Activated CD4-positive, alpha-beta T cell treated with anti-CD3 and anti-CD28 coated beads, Interleukin-2, amount 50 U/mL, for 24 hours (primary cell): ENCODE data around the gene DLX1.
"Not testable (repeated sequence)": the region's sequence is repeated elsewhere in the genome, so short reads cannot be mapped to it uniquely, and the experiment has no call there.

Source experiments
- DNase-seq, 2 donors: peaks; one replicate each; pipeline ENCODE4 v3.0.0-alpha.2; 2020; ENCODE audit warnings: low read depth in 1 of 2, low spot score in 1 of 2

DLX1 gene

DNA sequence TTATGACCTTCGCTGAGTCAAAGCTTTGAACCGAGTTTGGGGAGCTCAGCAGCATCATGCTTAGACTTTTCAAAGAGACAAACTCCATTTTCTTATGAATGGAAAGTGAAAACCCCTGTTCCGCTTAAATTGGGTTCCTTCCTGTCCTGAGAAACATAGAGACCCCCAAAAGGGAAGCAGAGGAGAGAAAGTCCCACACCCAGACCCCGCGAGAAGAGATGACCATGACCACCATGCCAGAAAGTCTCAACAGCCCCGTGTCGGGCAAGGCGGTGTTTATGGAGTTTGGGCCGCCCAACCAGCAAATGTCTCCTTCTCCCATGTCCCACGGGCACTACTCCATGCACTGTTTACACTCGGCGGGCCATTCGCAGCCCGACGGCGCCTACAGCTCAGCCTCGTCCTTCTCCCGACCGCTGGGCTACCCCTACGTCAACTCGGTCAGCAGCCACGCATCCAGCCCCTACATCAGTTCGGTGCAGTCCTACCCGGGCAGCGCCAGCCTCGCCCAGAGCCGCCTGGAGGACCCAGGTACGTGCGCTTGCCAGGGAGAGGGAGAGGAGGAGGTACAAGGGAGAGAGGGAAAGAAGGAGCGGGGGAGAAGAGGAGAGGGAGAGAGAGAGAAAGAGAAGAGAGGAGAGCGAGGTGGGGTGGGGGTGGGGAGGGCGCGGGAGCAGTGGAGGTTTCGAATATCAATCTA, at the start of gene DLX1:
TSS of gene DLX1 (plus strand) at position 48 of the 700 bp plus-strand sequence. CDS start at position 219, 171 bp downstream.
- no peak for DNase-seq

DNA sequence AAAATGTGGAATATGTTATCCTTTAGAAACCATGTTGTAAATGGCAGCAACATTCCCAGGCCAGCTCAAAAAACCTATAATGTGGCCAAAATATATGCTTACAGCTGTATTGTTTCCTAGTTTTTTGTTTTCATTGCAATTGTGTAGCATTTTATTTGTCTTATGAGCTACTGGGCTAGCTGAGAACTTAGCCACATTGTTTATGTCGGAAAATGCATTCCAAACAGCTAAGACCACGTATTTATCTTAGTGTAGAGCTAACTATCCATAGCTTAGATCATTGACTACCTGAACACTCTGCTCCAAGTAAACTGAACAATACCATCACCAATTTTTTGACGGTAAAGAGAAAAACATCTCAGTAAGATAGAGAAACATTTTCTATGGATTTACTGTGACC, 47.2 kb upstream of the DLX1 start:
- DNase-seq = no peak

DNA sequence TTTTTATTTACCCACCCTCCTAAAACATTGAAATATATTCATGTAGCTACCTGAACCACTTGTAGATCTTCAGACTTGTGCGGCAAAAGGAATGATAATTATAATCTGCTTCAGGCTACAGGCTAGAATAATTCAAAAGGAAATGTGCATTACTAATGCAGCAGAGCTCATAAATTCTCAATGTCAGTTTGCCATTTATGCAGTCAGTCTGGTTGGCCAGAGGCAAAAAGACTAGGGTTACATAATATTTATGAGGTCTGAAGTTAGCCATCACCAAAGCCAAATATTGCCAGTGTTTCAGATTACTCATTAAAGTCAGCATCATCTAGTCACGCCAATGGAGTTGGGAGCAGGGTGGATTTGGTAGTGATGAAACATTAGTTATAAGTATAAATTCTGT, 46.7 kb upstream of the DLX1 start:
- DNase-seq = no peak

DNA sequence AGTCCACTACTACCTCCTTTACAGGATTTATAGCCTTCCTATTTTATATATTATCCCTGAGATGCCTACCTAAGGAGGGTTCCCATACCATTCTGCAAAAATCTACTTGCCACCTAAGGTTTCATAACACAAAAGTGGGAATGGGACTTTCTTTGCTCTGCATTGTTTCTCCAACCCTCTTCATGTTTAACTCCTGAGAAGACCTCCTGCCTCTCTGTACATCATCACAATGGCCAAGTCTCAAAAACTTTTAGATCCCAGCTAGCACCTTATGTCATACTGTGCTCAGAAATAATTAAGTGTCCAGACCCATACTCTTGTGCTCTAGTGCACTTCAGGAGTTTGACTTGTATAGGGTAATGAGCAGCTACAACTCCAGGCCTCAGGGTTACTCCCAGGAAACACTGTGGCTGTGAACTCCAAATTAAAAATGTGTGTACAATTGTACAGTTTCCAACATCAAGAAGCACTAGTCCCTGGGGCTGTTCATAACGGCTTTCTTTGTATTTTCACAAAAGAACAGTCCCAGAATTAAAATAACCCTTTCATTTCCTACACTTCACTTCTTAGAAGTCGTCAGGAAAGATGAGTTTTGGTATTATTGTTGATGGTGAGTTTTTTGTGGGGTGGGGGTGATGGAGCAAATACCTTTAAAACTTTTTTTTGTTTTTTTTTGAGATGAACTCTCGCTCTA, 46.1 kb upstream of the DLX1 start:
- DNase-seq = no peak

DNA sequence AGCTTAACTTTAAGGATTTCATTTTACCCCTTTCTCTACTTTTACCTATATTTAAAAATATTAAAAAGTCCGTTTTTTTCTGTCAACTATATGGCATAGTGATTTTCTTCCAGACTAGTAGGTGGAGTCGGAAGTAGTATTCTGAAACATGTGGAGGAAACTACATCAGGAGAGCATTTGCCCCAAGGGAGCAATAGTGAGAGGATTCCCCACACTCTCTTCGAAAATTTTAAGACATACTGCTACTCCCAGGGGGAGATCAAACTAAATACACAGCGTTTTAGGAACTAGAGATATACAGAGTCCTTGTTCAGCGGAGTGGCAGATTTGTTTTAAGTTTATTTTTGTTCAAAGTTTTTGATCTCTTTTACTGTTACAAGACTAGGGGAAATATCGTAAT, 45.0 kb upstream of the DLX1 start:
- DNase-seq = no peak

DNA sequence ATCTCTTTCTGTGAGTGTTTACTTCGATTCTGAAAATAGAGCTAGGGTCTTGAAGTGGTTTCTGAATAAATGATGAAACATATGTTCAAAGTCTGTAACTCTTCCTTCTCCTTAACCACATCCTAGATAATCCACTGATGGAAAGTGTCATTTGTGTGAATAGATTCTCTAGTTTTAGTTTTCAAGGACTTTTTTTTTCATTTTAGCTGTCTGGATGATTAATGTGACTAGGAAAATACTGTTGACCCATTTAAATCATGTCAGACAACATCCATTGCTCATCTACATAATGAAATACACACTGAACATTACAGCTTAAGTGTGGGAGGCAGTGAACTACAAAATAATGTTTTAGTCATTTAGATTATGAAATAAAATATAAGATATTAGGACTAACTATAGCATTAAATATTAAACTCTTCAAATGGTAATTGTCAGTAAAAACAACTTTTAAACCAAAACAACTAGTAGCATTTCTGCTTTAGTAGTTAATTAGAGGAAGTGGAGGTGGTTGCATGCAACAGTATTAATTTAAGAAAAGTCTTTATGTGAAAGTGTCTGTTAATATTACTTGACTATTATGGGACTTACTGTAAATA, 39.1 kb upstream of the DLX1 start:
- no peak for DNase-seq

DNA sequence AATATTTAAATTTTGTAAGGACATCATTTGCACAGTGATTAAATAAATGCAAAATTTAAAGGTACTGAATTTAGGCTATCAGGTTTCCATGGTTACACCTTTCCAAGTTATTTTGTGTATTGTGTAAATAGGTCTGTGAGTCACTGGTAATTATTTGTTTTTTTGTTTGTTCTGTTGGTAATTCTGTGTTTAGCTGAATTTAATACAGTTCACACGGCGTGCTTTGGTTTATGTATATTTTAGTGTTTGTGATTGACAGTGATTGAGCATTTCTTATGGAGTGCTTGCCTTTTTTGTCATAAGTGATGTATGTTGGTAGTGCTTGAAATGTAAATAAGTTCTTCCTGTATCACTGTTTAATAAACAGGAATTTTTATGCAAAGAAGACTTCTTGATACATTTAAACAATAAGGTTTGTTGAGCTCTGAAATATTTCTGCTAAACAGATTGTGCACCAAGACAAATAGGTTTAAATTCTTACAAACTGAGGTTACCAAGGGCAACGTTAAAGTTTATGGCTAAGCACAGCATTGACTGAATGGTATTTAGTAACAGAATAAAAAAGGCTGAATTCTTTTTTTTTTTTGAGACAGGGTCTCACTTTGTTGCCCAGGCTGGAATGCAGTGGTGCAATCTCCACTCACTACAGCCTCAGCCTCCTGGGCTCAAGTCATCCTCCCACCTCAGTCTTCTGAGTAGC, 38.3 kb upstream of the DLX1 start:
- no peak for DNase-seq

DNA sequence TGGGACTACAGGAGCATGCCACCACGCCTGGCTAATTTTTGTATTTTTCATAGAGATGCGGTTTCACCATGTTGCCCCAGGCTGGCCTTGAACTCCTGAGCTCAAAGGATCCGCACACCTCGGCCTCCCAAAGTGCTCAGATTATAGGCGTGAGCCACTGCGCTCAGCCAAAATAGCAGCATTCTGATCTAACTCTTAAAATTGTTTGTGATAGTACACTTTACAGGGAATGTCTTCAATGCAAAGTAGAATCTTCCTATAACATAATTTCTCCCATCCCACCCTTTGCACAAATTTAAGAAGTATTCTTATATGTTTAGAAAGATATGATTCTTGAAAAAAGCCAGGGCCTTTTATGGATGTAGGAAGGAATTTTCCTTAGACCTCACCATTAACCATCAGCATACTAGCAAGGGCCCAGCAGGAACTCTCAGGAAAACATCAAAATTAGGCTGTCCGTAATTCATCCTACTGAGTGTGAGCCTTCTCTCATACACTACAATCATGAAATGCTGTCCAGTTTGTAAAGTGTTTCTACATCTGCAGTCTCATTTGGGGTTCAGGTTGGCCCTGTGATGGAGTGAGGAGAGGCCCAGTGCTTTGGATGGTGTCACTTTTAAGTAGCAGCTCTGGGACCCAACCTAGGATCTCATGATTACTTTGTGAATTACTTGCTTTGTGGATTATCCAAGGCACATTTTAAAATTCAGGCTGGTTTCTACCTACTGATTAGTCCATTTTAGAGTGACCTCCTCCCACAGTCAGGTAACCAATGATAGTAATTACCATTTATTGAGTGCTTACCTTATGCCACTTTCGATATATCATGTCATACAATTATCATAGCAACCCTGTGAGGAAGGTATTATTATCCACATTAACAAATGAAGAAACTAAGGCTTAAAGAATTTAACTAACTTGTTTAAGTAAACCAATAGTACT, 37.5 kb upstream of the DLX1 start:
- DNase-seq = no peak

DNA sequence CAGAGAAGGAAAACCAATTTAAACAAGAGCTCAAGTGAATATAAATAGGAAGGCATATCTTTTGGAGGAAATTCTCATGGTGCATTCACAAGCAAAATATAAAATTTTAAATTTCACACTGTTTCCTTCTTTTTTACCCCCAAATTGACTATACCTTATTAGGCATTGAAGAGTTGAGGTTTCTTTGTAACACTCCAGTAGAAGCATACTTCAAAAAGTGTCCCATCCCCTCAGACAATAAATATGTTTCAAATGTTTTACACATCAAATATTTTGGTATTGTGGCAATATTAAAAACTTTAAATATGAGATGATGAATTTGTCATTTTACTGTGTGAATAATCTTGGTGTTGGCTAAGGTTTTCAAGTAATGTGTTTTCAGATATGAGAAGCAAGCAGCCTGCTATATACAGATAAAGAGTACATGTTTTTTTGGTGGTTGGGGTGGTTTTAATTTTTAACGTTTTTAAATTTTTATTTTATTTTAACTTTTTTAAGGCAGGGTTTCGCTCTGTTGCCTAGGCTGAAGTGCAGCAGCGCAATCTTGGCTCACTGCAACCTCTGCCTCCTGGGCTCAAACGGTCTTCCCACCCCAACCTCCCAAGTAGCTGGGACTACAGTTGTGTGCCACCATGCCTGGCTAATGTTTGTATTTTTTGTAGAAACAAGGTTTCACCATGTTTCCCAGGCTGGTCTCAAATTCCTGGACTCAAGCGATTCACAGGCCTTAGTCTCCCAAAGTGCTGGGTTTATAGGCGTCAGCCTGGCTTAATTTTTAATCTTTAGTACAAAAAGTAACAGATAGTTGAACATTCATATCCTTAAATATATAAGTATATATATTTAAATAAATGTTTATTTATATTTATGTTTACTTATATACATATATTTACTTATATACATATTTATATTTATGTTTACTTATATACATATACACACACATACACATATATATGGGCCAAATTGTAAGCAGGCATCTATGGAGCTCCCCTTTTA, 36.5 kb upstream of the DLX1 start:
- DNase-seq = no peak

DNA sequence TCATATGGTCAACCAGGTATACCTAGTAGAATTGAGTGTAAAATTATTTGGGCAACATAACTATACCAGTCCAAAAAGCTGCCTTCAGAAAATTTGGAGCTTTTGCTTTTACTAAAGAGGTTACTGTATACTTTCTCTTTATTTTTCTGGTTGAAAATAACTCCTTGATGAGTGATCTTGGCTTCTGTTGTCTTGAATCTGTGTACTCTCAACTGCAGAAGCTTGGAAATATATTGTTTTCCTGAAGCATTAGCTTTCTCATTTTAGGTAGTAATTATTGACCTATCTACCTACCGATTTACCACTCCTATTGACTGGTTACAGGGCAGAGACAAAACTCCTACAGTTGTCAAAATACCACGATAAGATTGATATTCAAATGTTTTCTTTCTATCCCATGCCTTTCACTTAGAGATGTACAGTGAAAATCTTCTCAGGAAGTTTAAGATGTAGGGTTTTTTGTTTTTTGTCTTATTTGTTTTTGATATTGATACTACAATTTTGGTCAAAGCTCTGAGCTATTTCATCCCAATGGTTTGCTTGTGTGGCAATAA, 35.7 kb upstream of the DLX1 start:
- DNase-seq = no peak

DNA sequence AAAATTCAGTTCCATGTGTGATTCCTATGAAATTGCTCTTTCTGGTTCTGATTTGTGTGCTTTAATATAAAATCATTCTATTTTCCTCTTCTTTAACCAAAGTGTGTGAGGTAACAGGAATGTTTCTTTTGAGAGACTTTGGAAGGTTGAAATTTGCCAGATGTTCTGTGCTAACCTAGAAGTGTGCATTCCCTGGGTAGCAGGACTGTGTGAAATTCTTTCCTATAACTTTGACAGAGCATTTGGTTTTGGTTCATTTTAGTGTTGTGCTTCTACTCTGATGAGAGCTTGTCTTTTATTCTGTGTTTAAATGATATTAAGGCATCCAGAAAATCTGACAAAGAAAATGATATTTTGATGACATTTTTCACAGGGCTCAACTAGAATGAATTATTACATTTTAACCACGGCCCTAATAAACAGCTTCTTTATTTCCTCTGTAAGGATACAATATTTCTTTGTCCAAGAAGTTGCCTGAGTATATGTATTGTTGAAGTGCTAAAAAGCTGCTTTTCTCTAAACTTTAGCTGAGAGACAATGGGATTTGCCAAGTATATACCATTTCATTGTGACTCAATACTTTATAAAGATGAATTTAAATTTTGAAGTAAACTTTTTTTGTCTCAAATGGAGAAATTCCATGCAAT, 34.7 kb upstream of the DLX1 start:
- DNase-seq = no peak

DNA sequence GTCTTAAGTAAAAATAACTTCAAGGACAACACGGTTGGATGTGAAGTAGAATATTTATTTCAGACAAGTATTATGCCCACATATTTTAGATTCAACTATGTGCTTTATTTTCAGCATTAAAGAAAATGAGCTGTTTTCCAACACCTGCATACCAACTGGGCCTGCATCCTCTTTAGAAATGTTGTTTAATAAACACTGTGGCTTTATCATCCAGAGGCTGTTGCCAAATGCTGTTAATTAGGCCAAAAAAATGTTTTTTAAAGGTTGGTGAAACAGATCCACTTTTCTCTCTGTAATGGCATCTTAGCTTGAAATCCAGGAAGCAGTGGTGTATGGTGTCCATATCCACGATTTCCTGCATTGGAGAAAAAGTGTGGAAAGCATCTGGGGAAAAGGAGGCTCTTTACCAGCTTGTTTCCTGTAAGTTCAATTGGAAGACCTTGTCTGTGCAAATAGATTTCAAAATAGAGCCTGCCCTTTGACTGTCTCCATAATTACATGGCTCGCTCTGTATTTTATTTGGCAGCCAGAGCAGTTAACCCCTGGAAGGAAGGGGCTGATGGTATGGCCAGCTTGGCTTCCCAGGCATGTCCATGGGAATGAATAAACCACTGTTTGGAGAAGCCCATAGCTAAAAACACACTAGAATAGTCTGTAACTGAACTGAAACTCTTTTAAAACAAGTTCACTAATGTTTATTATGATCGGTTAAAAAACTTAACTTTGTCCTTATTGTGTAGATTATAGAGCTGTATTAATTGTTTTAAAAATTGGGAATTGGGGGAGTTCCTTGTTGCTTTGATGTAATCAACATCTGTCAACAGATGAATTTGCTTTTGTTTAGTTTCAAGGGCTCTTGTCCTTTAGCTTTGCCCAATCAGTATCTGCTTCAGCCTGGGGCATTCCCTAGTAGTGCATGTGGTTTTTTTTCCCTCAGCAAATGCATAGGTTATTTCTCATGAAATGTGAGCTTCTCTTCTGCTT, 33.0 kb upstream of the DLX1 start:
- DNase-seq = no peak

DNA sequence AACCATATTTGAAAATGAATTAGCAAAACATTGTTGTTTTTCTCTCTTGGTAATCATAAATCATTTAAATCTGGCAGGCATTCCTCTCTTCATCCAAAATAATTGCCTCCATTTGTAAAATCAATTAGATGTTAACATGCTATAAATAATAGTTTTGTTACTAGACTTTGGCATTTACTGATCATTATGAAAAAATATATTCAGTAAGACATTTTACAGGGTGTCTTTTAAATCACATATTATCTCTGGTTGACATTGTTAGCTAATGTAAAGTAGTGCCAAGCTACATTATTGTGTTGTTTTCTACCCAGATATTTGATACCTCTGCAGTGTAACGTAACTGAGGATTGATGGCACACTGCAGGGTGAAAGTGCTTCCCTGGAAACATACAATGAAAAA, 31.8 kb upstream of the DLX1 start:
- no peak for DNase-seq

DNA sequence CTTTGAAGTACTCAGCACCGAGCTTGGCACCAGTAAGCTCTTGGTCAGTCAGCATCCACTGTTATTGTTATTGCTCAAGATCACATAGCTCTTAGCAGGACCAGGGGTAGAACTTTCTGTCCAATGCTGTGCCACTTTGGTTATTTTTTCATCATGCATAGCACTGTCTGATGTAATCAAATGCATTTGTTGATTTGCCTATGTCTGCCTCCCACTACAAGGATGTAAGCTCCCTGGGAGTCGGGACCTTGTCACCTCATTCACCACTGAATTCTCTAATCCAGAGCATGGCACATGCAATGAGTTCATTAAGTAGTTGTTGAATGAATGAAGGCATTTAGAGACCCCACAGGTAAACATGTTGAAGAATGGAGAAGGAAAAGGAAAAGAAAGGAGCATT, 29.0 kb upstream of the DLX1 start:
- no peak for DNase-seq

DNA sequence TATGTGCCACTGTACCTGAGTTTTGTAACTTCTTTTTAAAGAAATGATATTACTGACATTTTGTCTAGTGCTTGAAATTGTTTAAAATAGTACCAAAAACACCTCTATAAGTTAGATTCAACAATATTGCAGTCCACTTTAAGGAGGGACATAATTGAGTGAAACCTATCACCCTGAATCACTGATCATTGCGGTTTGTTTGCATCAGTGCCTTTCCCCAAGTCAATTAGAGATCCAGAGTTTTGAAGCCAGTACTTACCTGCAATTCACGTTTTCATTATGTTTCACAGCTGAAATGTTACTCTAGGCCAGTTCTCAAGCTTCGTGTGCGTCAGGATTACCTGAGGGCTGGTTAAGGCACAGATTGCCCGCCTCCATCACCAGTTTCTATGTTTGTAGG, 26.6 kb upstream of the DLX1 start:
- DNase-seq = no peak

DNA sequence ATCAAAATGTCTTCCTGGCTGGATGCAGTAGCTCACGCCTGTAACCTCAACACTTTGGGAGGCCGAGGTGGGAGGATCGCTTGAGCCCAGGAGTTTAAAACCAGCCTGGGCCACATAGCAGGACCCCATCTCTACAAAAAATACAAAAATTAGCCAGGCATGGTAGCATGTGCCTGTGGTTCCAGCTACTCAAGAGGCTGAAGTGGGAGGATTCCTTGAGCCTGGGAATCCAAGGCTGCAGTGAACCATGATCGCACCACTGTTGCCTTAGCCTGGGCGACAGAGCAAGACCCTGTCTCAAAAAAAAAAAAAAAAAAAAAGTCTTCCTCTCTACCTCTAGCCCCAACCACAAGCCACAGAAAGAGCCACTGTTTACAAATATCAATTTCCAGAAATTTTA, 25.2 kb upstream of the DLX1 start:
- DNase-seq = not testable (repeated sequence)

DNA sequence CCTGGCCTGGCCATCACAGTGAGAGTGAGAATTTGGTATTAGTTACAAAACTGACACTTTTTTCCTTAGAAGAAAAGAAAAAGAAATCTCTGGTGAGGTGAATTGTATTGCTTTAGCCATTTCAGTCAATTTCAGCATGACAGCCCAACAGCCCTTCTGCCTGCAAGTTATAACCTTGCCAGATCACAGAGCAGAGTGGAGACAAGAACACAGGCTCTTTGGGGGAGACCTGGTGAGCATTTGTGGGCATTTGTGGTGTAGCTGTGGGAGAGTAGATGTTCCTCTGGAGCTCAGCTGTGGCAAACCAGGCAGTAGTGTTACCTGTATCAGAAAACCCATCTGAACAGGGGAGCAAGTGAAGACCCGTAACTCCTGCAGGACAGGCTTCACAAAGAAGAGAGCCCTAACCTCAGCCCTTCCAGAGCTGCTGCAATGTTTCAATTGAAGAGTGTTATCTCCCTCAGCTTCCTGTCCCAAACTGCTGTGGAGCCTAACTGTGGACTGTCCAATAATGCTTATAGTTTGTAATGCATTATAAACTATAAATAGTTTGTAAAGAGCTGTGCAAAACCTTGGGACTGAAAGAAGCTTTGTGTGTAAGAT, 22.8 kb upstream of the DLX1 start:
- no peak for DNase-seq
